ENCODE measurements around the gene ZNF549. TPM values are rescaled to one million over a fixed set of nuclear protein-coding genes. Genes with fewer than 3 reads are reported as not detected.
"Not testable (repeated sequence)": the region's sequence is repeated elsewhere in the genome, so short reads cannot be mapped to it uniquely, and the experiment has no call there.

The ZNF549 gene
- 10 to 100 TPM; 11.7 to 19.5 (median 14.2) TPM for polyA plus RNA-seq (ENCODE audit: insufficient read length in 4 of 4)

DNA sequence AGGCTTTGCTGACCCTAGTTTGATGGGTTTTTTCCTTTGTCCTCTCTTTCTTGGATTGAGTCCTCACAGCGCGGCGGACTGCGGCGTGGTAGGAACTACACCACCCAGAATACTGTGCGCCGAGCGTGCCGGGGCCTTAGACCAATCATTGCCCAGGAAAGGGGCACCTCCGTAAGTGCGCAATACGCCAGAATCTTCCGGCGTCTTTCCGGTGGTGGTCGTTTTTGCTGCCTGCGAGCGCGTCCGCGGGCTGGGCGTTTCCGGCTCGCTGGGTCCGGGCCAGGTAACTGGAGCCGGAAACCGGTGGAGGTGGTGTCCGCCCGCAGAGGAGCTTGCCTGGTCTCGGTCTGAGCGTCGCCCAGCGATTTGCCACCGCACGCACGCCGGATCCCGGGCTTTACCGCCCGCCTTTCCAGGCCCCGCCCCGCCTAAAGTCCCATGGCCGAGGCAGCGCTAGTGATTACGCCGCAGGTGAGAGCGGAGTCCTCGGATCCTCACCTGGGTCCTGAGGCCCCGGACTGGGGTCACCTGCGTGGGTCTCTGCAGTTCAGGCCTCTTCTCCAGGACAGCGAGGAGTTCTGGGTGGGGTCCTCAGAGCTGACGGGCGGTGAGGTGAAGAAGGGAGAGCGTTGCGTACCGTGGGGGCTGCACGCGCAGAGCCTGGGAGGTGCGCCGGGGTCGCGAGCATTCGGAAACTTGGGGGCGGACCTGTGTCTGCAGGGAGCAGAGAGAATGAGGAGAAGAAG lies at the start of gene ZNF549:
Gene ZNF549, plus strand, starts transcription at position 221 of the 746 bp plus-strand sequence. Its CDS starts 218 bp downstream, at position 439.
- DNase-seq (ENCODE audit: low read depth in 4 of 4, low spot score in 2 of 4): peak; percentile 56 to 89 (median 79)

DNA sequence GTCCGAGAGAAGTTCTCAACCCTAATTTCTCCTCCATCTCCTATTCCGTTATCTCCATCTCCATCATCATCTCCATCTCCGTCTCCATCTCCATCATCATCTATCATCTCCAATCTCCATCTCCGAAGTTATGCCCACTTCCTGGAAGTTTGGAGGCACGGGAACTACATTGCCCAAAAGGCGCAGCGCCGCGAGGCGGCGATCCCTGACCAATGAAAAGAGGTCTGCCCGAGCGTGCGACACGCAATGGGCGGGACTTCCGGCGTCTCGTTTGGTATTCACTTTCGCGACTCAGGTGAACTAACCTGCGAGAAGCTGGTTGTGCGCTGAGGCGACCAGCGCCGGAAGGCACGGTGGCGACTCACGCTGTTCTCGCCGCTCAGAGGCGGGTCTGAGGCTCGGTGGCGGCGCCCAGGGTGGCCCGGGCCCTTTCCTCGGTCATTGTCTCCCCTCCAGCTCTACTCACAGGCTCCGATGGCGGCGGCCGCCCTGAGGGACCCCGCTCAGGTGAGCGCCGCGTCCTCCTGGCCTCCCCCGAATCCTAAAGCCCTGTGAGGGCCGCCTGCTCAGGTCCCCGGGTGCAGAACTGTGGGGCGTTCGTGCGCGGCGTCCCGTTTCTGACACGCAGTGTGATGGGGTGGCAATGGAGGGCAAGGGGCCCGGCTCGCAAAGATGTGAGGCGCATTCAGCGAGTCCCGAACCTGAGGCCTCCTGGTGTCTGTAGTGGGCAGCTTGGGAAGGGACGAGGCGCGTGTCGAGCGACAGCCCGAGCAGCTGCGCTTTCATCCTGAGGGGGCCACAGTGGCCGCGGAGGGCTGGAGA lies 39.5 kb upstream of the ZNF549 start, which contains the start of gene ZNF419:
Gene ZNF419, plus strand, starts transcription at position 274 of the 822 bp plus-strand sequence. Its CDS starts 201 bp downstream, at position 475.
- DNase-seq (ENCODE audit: low read depth in 4 of 4, low spot score in 2 of 4): peak; percentile 79 to 90 (median 84)

DNA sequence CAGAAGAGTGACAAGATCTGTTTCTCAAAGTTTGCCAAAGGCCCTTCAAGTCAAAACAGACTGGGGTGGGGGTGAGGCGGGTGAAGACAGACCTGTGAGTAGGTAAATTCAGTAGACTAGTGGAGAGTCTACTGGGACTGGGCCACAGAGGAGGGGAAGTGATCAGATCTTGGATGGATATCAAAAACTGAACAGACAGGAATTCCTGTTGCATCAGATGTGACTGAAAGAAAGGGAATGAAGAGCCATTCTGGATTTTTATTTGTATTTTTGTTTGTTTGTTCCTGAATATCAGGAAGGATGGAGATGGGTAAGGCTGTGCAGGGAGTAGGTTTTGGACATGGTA lies 38.9 kb upstream of the ZNF549 start:
- DNase-seq (ENCODE audit: low read depth in 4 of 4, low spot score in 2 of 4): not testable (repeated sequence)

DNA sequence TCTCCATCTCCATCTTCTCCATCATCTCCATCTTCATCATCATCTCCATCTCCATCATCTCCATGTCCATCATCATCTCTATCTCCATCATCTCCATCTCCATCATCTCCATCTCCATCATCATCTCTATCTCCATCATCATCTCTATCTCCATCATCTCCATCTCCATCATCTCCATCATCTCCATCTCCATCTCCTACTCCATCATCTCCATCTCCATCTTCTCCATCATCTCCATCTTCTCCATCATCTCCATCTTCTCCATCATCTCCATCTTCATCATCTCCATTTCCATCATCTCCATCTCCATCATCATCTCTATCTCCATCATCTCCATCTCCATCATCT lies 27.9 kb upstream of the ZNF549 start:
- DNase-seq (ENCODE audit: low read depth in 4 of 4, low spot score in 2 of 4): not testable (repeated sequence)

DNA sequence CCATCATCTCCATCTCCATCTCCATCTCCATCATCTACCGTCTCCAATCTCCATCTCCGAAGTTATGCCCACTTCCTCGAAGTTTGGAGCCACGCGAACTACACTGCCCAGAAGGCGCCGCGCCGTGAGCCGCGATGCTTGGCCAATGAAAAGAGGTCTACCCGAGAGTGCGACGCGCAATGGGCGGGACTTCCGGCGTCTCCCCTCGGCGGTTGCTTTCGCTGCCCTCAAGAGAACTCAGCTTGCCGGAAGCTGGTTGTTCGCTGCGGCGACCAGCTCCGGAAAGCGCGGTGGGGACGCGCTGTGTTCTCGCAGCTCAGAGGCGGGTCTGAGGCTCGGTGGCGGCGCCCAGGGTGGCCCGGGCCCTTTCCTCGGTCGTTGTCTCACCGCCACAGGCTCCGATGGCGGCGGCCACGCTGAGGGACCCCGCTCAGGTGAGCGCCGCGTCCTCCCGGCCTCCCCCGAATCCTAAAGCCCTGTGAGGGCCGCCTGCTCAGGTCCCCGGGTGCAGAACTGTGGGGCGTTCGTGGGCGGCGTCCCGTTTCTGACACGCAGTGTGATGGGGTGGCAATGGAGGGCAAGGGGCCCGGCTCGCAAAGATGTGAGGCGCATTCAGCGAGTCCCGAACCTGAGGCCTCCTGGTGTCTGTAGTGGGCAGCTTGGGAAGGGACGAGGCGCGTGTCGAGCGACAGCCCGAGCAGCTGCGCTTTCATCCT lies 27.3 kb upstream of the ZNF549 start, which contains the start of gene ZNF773:
Gene ZNF773, plus strand, starts transcription at position 259 of the 716 bp plus-strand sequence. Its CDS starts 143 bp downstream, at position 402.
- peak; percentile 50 to 95 (median 84) for DNase-seq (ENCODE audit: low read depth in 4 of 4, low spot score in 2 of 4)

DNA sequence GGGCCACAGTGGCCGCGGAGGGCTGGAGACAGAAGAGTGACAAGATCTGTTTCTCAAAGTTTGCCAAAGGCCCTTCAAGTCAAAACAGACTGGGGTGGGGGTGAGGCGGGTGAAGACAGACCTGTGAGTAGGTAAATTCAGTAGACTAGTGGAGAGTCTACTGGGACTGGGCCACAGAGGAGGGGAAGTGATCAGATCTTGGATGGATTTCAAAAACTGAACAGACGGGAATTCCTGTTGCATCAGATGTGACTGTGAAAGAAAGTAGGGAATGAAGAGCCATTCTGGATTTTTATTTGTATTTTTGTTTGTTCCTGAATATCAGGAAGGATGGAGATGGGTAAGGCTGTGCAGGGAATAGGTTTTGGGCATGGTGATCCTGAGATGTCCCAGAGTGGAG lies 26.8 kb upstream of the ZNF549 start:
- not testable (repeated sequence) for DNase-seq (ENCODE audit: low read depth in 4 of 4, low spot score in 2 of 4)

DNA sequence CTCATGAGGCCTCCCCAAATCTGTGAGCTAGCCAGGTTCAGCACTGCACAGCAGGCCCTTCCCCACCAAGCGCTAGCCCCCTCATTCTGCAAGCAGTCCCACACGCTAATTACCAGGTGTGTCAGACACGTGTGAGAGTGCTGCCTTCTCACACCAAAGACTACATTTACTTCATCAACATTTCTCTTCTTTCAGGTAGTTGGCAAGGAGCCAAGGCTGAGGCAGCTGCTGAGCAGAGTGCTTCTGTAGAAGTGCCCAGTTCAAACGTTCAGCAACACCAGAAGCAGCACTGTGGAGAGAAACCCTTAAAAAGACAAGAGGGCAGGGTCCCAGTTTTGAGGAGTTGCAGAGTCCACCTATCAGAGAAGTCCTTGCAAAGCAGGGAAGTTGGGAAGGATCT lies 21.0 kb upstream of the ZNF549 start:
- DNase-seq (ENCODE audit: low read depth in 4 of 4, low spot score in 2 of 4): no peak

DNA sequence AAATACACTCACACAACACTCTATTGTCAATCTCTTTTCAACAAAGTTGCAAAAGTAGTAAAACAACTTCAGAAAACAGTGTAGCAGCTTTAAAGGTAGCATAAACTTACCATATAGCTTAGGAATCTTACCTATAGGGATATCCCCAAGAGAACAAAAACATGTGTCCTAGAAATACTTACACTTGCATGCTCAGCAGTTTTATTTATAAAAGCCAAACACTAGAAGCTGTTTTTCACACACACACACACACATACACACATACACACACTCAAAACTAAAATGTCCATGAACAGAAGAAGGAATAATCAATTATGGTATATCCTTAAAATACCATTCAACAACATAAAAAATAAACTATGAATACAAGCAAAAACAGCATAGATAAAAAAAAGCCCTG lies 15.7 kb upstream of the ZNF549 start:
- no peak for DNase-seq (ENCODE audit: low read depth in 4 of 4, low spot score in 2 of 4)

DNA sequence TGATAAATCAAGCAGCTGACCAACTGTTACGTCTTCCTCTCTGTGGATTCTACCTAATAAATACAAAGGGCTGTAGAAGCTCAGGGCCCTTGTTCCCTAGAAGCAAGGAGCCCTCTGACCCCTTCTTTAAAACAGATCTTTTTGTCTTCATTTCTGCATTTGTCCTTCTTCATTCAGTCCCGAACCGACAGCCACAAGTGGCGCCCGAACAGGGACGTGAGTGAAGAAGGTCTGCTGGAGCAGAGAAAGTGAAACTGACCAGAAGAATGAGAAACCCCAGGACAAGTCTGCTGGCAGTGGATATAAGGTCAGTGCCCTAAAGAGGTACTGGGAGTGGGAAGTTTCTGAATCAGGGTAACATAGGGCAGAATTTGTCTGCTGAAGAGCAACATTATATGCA lies 14.3 kb upstream of the ZNF549 start:
- DNase-seq (ENCODE audit: low read depth in 4 of 4, low spot score in 2 of 4): no peak

DNA sequence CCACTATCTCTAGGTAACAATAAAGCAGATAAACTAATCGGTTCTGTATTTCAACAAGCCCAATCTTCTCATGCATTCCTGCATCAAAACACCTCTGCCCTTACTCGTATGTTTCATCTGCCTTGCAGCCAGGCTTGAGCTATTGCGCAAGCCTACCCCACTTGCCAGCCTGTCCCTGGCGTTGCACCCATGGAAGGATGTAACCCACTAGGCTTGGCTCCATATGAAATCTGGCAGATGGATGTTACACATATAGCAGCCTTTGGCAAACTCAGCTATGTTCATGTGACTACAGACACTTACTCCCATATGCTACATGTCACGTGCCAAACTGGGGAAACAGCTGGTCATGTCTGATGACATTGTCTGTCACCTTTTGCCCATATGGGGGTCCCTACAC lies 11.9 kb upstream of the ZNF549 start:
- DNase-seq (ENCODE audit: low read depth in 4 of 4, low spot score in 2 of 4): no peak

DNA sequence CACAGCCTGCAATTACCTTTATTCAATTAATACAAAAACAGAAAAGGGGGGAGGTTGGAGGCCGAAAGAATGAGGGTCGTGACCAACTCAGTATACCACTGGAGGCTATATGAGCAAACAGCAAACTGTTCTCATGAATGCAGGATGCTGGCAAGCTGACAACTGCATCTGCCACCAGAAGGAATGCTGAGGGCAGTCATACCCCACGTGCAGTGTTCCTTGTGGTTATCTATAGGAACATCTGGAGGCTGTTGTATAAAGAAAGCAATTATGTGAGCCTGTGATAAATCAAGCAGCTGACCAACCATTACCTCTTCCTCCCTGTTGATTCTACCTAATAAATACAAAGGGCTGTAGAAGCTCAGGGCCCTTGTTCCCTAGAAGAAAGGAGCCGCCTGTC lies 9.1 kb upstream of the ZNF549 start:
- not testable (repeated sequence) for DNase-seq (ENCODE audit: low read depth in 4 of 4, low spot score in 2 of 4)

DNA sequence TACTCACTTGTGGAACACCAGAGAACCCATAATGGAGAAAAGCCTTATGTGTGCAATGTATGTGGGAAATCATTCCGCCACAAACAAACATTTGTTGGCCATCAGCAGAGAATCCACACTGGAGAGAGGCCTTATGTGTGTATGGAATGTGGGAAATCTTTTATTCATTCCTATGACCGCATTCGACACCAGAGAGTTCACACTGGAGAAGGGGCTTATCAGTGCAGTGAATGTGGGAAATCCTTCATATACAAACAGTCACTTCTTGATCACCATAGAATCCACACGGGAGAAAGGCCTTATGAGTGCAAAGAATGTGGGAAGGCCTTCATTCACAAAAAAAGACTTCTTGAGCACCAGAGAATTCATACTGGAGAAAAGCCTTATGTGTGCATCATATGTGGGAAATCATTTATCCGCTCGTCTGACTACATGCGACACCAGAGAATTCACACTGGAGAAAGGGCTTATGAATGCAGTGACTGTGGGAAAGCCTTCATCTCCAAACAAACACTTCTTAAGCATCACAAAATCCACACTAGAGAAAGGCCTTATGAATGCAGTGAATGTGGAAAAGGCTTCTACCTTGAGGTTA lies 10.9 kb downstream of the ZNF549 start:
- no peak for DNase-seq (ENCODE audit: low read depth in 4 of 4, low spot score in 2 of 4)

DNA sequence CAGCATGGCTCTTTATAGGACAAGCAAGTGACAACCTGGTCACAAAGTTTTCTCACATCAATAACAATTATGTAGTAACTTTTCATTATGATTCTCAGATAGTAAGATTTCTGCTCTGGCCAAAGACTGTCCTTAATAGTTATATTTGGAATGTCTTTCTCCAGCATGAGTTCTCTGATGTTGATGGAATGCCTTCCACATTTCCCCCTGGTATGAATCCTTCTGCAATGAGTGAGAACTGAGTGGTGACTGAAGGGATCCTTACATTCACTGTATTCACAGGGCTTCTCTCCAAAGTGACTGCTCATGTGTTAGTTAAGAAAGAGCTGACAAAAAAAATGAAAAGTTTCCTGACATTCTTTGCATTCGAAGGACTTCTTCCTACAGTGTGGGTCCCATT lies 19.4 kb downstream of the ZNF549 start:
- DNase-seq (ENCODE audit: low read depth in 4 of 4, low spot score in 2 of 4): no peak

DNA sequence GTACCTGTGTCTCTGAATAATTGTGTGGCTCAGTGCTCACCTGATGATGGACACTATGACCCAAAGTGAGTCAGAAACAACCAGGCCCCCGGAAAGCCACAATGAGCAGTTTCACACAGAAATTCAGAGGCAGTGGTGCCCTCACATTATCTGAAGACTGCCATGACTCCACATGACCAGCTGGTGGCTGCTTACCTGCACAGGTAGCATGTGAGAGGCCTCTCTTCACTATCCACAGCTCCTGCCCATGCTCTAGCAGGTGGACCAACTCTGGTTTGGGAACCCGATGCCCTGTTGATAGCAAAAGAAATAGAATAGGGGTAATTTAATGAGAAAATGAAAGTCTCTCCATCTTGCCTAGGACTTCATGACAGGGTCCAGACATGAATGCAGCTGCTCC lies 25.3 kb downstream of the ZNF549 start:
- no peak for DNase-seq (ENCODE audit: low read depth in 4 of 4, low spot score in 2 of 4)

DNA sequence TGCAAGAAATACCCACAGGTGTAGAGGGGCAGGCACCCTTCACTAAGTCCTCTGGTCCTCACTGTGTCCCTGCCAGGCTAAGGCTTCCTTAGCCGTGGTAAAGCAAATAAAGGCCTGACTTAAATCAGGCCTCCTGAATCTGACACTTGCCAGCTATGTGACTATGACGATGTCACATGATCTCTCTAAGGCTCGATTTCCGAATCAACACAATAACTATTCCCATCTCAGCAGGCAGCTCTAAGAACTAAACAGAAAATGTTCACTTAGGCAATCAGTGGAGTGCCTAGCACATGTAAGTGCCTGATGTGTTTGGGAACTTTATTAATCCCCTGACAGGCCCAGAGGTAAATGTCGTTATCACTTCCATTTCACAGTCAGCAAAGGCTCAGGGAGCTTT lies 30.5 kb downstream of the ZNF549 start:
- DNase-seq (ENCODE audit: low read depth in 4 of 4, low spot score in 2 of 4): no peak

DNA sequence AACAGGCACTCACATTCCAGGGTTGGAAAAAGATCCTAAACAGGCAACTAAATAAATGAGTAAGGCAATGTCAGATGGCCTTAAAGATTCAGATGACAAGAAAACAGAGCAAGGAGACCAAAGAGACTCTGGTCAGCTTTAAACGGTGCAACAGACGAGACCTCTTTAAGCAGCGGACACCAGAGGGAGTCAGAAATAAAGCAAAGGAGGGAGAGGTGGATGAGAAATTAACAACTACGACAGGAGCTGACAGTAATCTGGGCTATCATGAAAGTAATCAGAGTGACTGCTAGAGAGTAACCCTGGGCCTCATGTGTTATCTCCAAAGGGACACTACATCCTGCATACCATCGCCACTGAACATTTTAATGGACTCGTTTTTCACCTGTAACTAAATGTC lies 31.4 kb downstream of the ZNF549 start:
- DNase-seq (ENCODE audit: low read depth in 4 of 4, low spot score in 2 of 4): no peak

DNA sequence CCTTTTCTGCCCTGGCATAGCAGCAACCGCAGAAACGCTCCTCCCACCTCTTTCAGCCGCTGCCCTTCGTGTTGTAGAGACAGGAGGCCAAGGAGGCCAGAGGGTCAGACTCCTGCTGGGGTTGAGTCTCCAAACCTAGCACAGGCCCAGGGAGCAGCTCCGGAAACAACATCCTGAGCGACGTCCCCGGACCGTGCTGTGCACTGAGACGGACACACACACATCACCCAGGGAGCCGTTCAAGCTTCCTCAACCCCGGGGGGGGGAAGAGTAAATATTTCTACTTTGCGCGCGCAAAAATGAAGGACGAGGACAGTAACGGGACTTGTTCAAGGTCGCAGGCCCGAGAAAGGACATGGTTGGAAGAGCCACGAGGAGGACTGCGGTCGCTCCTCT lies 31.9 kb downstream of the ZNF549 start:
- DNase-seq (ENCODE audit: low read depth in 4 of 4, low spot score in 2 of 4): no peak

DNA sequence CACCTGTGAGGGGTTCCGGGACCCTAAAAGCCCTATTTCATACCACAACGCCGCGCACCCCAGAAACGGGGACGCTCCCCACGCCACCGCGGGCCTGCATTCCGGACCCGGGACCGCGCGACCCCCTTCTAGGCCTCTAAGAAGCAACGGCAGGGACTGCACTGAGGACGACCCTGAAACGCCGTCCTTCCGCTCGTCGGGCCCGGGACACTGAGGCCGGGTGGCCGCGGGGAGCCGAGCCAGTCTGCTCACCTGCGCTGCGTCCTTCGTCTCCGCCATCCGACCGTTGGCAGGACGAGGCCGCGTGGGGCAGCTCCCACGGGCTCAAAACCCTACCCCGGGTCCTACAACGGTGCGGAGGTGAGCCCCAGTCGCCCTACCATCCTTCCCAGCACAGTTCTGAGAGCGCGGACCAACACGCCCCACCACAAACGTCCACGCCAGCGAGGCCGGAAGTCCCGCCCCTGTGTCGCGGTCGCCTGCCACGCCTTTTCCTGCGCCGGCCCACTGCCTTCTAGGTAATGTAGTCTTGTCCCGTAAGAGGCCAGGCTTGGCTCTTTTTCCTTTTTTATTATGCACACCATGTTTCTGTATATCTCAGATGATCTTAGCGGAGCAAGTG lies 32.4 kb downstream of the ZNF549 start, which contains the start of gene ZNF550:
Gene ZNF550, minus strand, starts transcription at position 460 of the 622 bp plus-strand sequence. Its CDS starts 181 bp downstream, at position 279.
- peak; percentile 67 to 79 (median 73) for DNase-seq (ENCODE audit: low read depth in 4 of 4, low spot score in 2 of 4)

DNA sequence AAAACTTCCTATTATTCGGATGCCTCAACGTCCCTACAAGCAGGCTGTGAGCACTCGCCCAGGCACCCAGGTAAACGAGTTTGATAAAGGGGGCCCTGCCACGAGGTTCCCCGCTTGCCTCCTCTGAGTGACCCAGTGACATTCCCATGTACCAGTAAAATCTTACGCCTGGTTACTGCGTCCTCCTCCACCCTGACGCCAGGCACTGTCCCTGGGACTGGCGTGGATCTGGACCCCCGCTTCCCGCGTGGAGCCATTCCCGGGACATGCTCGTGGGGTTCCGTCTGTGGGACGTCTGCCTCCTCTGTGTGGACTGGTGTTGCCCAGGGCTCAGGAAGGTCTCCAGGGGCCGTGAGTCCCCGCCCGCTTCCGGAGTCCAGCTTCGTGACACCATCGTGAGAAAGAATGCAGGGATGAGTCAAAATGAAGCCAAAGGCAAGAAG lies 32.9 kb downstream of the ZNF549 start:
- DNase-seq (ENCODE audit: low read depth in 4 of 4, low spot score in 2 of 4): no peak

DNA sequence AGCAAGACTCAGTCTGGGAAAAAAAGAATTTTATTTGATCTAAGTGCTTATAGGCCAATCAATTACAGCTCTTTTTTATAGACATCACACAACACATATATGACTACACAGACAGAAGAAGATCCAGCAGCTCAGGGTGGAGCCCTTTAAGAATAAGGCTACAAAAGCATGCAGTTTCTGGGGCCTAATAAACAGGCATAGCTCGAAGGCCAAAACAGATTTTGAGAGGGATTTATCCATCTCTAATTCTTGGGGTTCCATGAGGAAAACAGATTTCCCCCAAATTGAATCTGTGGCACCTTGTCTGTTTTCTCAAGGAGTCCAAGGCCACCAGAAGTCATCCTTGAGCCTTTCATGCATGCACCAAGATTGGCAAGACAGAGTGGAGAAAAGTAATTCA lies 36.4 kb downstream of the ZNF549 start:
- no peak for DNase-seq (ENCODE audit: low read depth in 4 of 4, low spot score in 2 of 4)
